Measurements from ENCODE around the gene TMEM207.

TMEM207 gene

GRCh38 chr3:190424478-190425439, 24.9 kb downstream of the TMEM207 start:
- peak overlapping the region; percentile 65 for H3K27ac ChIP-seq
- H3K4me3 ChIP-seq: peak overlapping the region; percentile 18; the same call in 1 of the 2 replicates

GRCh38 chr3:190424108-190424477, 25.6 kb downstream of the TMEM207 start:
- DNase-seq (ENCODE audit: low read depth, low spot score): no peak
- TF ChIP-seq FOXP2 (optimal IDR thresholded peaks at IDR 0.05; ENCODE audit: control extremely low read depth, extremely low read length, insufficient read depth) (no peak), POLR2AphosphoS5 (IDR thresholded peaks at IDR 0.05; ENCODE audit: borderline replicate concordance, low read depth, low read length) (no peak), EZH2 (IDR thresholded peaks at IDR 0.05) (no peak)
- Histone ChIP-seq H3K27ac (peak overlapping the region; percentile 22; the same call in 1 of the 2 replicates), H3K36me3 (ENCODE audit: insufficient read depth, low read length) (no peaks in the 10 kb centered on the region), H3K9me3 (ENCODE audit: low read depth, low read length) (no peaks in the 10 kb centered on the region), H3K9ac (ENCODE audit: insufficient read length) (peak overlapping the region; percentile 14), H3K4me3 (no peak overlapping the region)

More at GRCh38 chr3:190424478-190425439, 24.9 kb downstream of the TMEM207 start:
- peak; percentile 79 for DNase-seq (ENCODE audit: low read depth, low spot score)
- Histone ChIP-seq H3K36me3 (ENCODE audit: insufficient read depth, low read length) (no peaks in the 10 kb centered on the region), H3K9me3 (ENCODE audit: low read depth, low read length) (no peaks in the 10 kb centered on the region), H3K9ac (ENCODE audit: insufficient read length) (no peak overlapping the region)
- TF ChIP-seq FOXP2 (optimal IDR thresholded peaks at IDR 0.05; ENCODE audit: control extremely low read depth, extremely low read length, insufficient read depth) (no peak), POLR2AphosphoS5 (IDR thresholded peaks at IDR 0.05; ENCODE audit: borderline replicate concordance, low read depth, low read length) (no peak), EZH2 (IDR thresholded peaks at IDR 0.05) (no peak)

GRCh38 chr3:190414297-190414696, 35.4 kb downstream of the TMEM207 start:
- no peak overlapping the region for H3K4me3 ChIP-seq
- no peak for DNase-seq (ENCODE audit: low read depth, low spot score)
- no peaks in the 10 kb centered on the region for H3K36me3 ChIP-seq (ENCODE audit: insufficient read depth, low read length)
- no peak for TF ChIP-seq POLR2AphosphoS5 (IDR thresholded peaks at IDR 0.05; ENCODE audit: borderline replicate concordance, low read depth, low read length)
- TF ChIP-seq FOXP2 (optimal IDR thresholded peaks at IDR 0.05; ENCODE audit: control extremely low read depth, extremely low read length, insufficient read depth): no peak
- no peak for TF ChIP-seq EZH2 (IDR thresholded peaks at IDR 0.05)
- H3K27ac ChIP-seq: no peak overlapping the region
- H3K9ac ChIP-seq (ENCODE audit: insufficient read length): no peak overlapping the region
- no peaks in the 10 kb centered on the region; the same call in 1 of the 2 replicates for H3K9me3 ChIP-seq (ENCODE audit: low read depth, low read length)

- no peak for TF ChIP-seq EZH2 (IDR thresholded peaks at IDR 0.05)
- TF ChIP-seq POLR2AphosphoS5 (IDR thresholded peaks at IDR 0.05; ENCODE audit: borderline replicate concordance, low read depth, low read length): no peak
- Histone ChIP-seq H3K9me3 (ENCODE audit: low read depth, low read length) (no peaks in the 10 kb centered on the region), H3K9ac (ENCODE audit: insufficient read length) (no peak overlapping the region), H3K36me3 (ENCODE audit: insufficient read depth, low read length) (no peaks in the 10 kb centered on the region), H3K4me3 (no peak overlapping the region), H3K27ac (no peak overlapping the region)
- DNase-seq (ENCODE audit: low read depth, low spot score): no peak
Observed at GRCh38 chr3:190404715-190405114, 45.0 kb downstream of the TMEM207 start.

GRCh38 chr3:190401963-190402362, 47.7 kb downstream of the TMEM207 start:
- DNase-seq (ENCODE audit: low read depth, low spot score): no peak
- peak overlapping the region; percentile 44 for H3K27ac ChIP-seq
- TF ChIP-seq POLR2AphosphoS5 (IDR thresholded peaks at IDR 0.05; ENCODE audit: borderline replicate concordance, low read depth, low read length) (no peak), EZH2 (IDR thresholded peaks at IDR 0.05) (no peak), FOXP2 (optimal IDR thresholded peaks at IDR 0.05; ENCODE audit: control extremely low read depth, extremely low read length, insufficient read depth) (no peak)
- H3K4me3 ChIP-seq: no peak overlapping the region
- H3K9me3 ChIP-seq (ENCODE audit: low read depth, low read length): no peaks in the 10 kb centered on the region
- no peak overlapping the region for H3K9ac ChIP-seq (ENCODE audit: insufficient read length)
- H3K36me3 ChIP-seq (ENCODE audit: insufficient read depth, low read length): no peaks in the 10 kb centered on the region

- no peaks in the 10 kb centered on the region for H3K36me3 ChIP-seq (ENCODE audit: insufficient read depth, low read length)
Observed at GRCh38 chr3:190399677-190400076, 50.0 kb downstream of the TMEM207 start.

GRCh38 chr3:190397889-190398288, 51.8 kb downstream of the TMEM207 start:
- no peak for TF ChIP-seq EZH2 (IDR thresholded peaks at IDR 0.05)
- TF ChIP-seq POLR2AphosphoS5 (IDR thresholded peaks at IDR 0.05; ENCODE audit: borderline replicate concordance, low read depth, low read length): no peak

More at GRCh38 chr3:190399677-190400076, 50.0 kb downstream of the TMEM207 start:
- TF ChIP-seq FOXP2 (optimal IDR thresholded peaks at IDR 0.05; ENCODE audit: control extremely low read depth, extremely low read length, insufficient read depth): no peak
- no peak for TF ChIP-seq EZH2 (IDR thresholded peaks at IDR 0.05)
- no peak for TF ChIP-seq POLR2AphosphoS5 (IDR thresholded peaks at IDR 0.05; ENCODE audit: borderline replicate concordance, low read depth, low read length)
- no peak for DNase-seq (ENCODE audit: low read depth, low spot score)
- Histone ChIP-seq H3K27ac (no peak overlapping the region), H3K4me3 (no peak overlapping the region), H3K9me3 (ENCODE audit: low read depth, low read length) (no peaks in the 10 kb centered on the region), H3K9ac (ENCODE audit: insufficient read length) (no peak overlapping the region)

GRCh38 chr3:190396001-190396400, 53.7 kb downstream of the TMEM207 start:
- Histone ChIP-seq H3K36me3 (ENCODE audit: insufficient read depth, low read length) (no peaks in the 10 kb centered on the region), H3K27ac (no peak overlapping the region), H3K4me3 (no peak overlapping the region), H3K9ac (ENCODE audit: insufficient read length) (no peak overlapping the region), H3K9me3 (ENCODE audit: low read depth, low read length) (no peaks in the 10 kb centered on the region)
- TF ChIP-seq FOXP2 (optimal IDR thresholded peaks at IDR 0.05; ENCODE audit: control extremely low read depth, extremely low read length, insufficient read depth) (no peak), POLR2AphosphoS5 (IDR thresholded peaks at IDR 0.05; ENCODE audit: borderline replicate concordance, low read depth, low read length) (no peak), EZH2 (IDR thresholded peaks at IDR 0.05) (no peak)
- DNase-seq (ENCODE audit: low read depth, low spot score): no peak

More at GRCh38 chr3:190397889-190398288, 51.8 kb downstream of the TMEM207 start:
- no peaks in the 10 kb centered on the region for H3K36me3 ChIP-seq (ENCODE audit: insufficient read depth, low read length)
- no peak overlapping the region for H3K27ac ChIP-seq
- no peak overlapping the region for H3K4me3 ChIP-seq
- H3K9ac ChIP-seq (ENCODE audit: insufficient read length): no peak overlapping the region
- no peak for DNase-seq (ENCODE audit: low read depth, low spot score)
- no peaks in the 10 kb centered on the region for H3K9me3 ChIP-seq (ENCODE audit: low read depth, low read length)

Measured in SK-N-MC (cell line).